NCI-H1694 (cell line): ENCODE measurements around the gene THRB.

Experiments used
- DNase-seq: peaks from one replicate; lab custom pipeline; 2025; lab: John Stamatoyannopoulos, UW

Gene THRB

GRCh38 chr3:24512564-24513197, 18.0 kb upstream of the THRB start:
- no peak for DNase-seq

GRCh38 chr3:24510030-24510648, 15.5 kb upstream of the THRB start:
- no peak for DNase-seq

- DNase-seq: no peak
Measured at GRCh38 chr3:24508423-24508839, 13.8 kb upstream of the THRB start.

- DNase-seq: no peak
Measured at GRCh38 chr3:24507776-24508422, 13.2 kb upstream of the THRB start.

- DNase-seq: no peak
Measured at GRCh38 chr3:24506966-24507775, 12.5 kb upstream of the THRB start.

GRCh38 chr3:24505691-24506550, 11.3 kb upstream of the THRB start:
- DNase-seq: no peak

GRCh38 chr3:24504772-24505171, 10.1 kb upstream of the THRB start:
- no peak for DNase-seq

- no peak for DNase-seq
Measured at GRCh38 chr3:24503616-24504113, 9.0 kb upstream of the THRB start.

GRCh38 chr3:24502690-24503089, 8.0 kb upstream of the THRB start:
- no peak for DNase-seq

- DNase-seq: no peak
Measured at GRCh38 chr3:24500806-24501205, 6.2 kb upstream of the THRB start.

GRCh38 chr3:24499991-24500390, 5.3 kb upstream of the THRB start:
- DNase-seq: no peak

- DNase-seq: no peak
Measured at GRCh38 chr3:24498796-24499195, 4.1 kb upstream of the THRB start.

GRCh38 chr3:24498391-24498790, 3.7 kb upstream of the THRB start:
- no peak for DNase-seq

GRCh38 chr3:24497942-24498341, 3.3 kb upstream of the THRB start:
- DNase-seq: no peak

GRCh38 chr3:24496529-24497482, 2.2 kb upstream of the THRB start:
- DNase-seq: no peak

- no peak for DNase-seq
Measured at GRCh38 chr3:24495326-24495994, 810 bp upstream of the THRB start.

GRCh38 chr3:24493746-24494617, 668 bp downstream of the THRB start:
- no peak for DNase-seq

- no peak for DNase-seq
Measured at GRCh38 chr3:24492971-24493551, 1.6 kb downstream of the THRB start.
